NT2/D1 (cell line): ENCODE measurements around the gene LPA.
"Not testable (repeated sequence)": the region's sequence is repeated elsewhere in the genome, so short reads cannot be mapped to it uniquely, and the experiment has no call there.

Experiments
- SUZ12 ChIP-seq: IDR thresholded peaks from 2 replicates; pipeline ENCODE4 v1.6.1; 2011; ENCODE audit not compliant: insufficient read length, insufficient read depth; ENCODE audit errors: extremely low read depth
- YY1 ChIP-seq: IDR thresholded peaks from 2 replicates; pipeline ENCODE4 v1.6.1; 2011; ENCODE audit not compliant: insufficient read length, insufficient read depth
- ZNF274 ChIP-seq: IDR thresholded peaks from 2 replicates; pipeline ENCODE4 v1.6.1; 2011; ENCODE audit warnings: mild to moderate bottlenecking, low read depth, low read length

- not testable (repeated sequence) for TF ChIP-seq ZNF274, YY1, SUZ12
These were observed 40.6 kb upstream of the LPA start for GRCh38 chr6:160704688-160705087.
